Measurements from ENCODE around the gene DAPK1.

The DAPK1 gene

GRCh38 chr9:87519461-87519860 is 21.8 kb downstream of the DAPK1 start:
- no peak for DNase-seq

GRCh38 chr9:87520172-87520683 is 22.6 kb downstream of the DAPK1 start:
- DNase-seq, result no peak

- no peak for DNase-seq
Measured at GRCh38 chr9:87521834-87522233, 24.2 kb downstream of the DAPK1 start.

GRCh38 chr9:87524061-87524460 is 26.4 kb downstream of the DAPK1 start:
- DNase-seq, result no peak

GRCh38 chr9:87525546-87526303 is 28.1 kb downstream of the DAPK1 start:
- no peak for DNase-seq

GRCh38 chr9:87527211-87527916 is 29.7 kb downstream of the DAPK1 start:
- DNase-seq, result no peak

- DNase-seq, result no peak
Measured at GRCh38 chr9:87528969-87529368, 31.3 kb downstream of the DAPK1 start.

- DNase-seq, result no peak
Measured at GRCh38 chr9:87529671-87530070, 32.0 kb downstream of the DAPK1 start.

- no peak for DNase-seq
Measured at GRCh38 chr9:87530716-87531115, 33.0 kb downstream of the DAPK1 start.

- DNase-seq, result no peak
Measured at GRCh38 chr9:87531370-87532295, 34.0 kb downstream of the DAPK1 start.

GRCh38 chr9:87533271-87533670 is 35.6 kb downstream of the DAPK1 start:
- DNase-seq, result no peak

GRCh38 chr9:87534036-87534435 is 36.4 kb downstream of the DAPK1 start:
- no peak for DNase-seq

- DNase-seq, result no peak
Measured at GRCh38 chr9:87534957-87535356, 37.3 kb downstream of the DAPK1 start.

GRCh38 chr9:87535817-87536539 is 38.3 kb downstream of the DAPK1 start:
- no peak for DNase-seq

- no peak for DNase-seq
Measured at GRCh38 chr9:87537625-87538024, 40.0 kb downstream of the DAPK1 start.

- DNase-seq, result no peak
Measured at GRCh38 chr9:87540444-87541105, 42.9 kb downstream of the DAPK1 start.

- DNase-seq, result no peak
Measured at GRCh38 chr9:87541663-87542062, 44.0 kb downstream of the DAPK1 start.

- no peak for DNase-seq
Measured at GRCh38 chr9:87542141-87542540, 44.5 kb downstream of the DAPK1 start.

GRCh38 chr9:87543251-87543650 is 45.6 kb downstream of the DAPK1 start:
- no peak for DNase-seq

- no peak for DNase-seq
Measured at GRCh38 chr9:87545858-87546257, 48.2 kb downstream of the DAPK1 start.

GRCh38 chr9:87546704-87547103 is 49.0 kb downstream of the DAPK1 start:
- DNase-seq, result no peak

- DNase-seq, result no peak
Measured at GRCh38 chr9:87547671-87548081, 50.0 kb downstream of the DAPK1 start.
